Astrocyte of the cerebellum (primary cell): ENCODE measurements around the gene PRKG1.
"Not testable (repeated sequence)": the region's sequence is repeated elsewhere in the genome, so short reads cannot be mapped to it uniquely, and the experiment has no call there.

Source experiments
- DNase-seq: peaks from one replicate; pipeline ENCODE4 v3.0.0-alpha.2; 2011; ENCODE audit warnings: low read depth
- H3K4me3 ChIP-seq: 2 replicates; pipeline ENCODE4 v1.5.1; 2011; ENCODE audit warnings: mild to moderate bottlenecking, low read depth, low read length, moderate library complexity
- in situ Hi-C: cut with HindIII; loops from 2 replicates; pipeline ENCODE4 v1.10.0; 2017; ENCODE audit warnings: low sequenced_read_pairs
- TF ChIP-seq, protein P1 (sequence below): IDR thresholded peaks from 2 replicates; pipeline ENCODE4 v1.5.1; 2012; ENCODE audit warnings: low read length, low read depth, moderate library complexity, mild to moderate bottlenecking; ENCODE audit errors: missing control alignments

The PRKG1 gene

GRCh38 chr10:51273574-51273973, 199.3 kb downstream of the PRKG1 start:
- DNase-seq: no peak
- H3K4me3 ChIP-seq: no peak overlapping the region
- TF ChIP-seq, protein P1, sequence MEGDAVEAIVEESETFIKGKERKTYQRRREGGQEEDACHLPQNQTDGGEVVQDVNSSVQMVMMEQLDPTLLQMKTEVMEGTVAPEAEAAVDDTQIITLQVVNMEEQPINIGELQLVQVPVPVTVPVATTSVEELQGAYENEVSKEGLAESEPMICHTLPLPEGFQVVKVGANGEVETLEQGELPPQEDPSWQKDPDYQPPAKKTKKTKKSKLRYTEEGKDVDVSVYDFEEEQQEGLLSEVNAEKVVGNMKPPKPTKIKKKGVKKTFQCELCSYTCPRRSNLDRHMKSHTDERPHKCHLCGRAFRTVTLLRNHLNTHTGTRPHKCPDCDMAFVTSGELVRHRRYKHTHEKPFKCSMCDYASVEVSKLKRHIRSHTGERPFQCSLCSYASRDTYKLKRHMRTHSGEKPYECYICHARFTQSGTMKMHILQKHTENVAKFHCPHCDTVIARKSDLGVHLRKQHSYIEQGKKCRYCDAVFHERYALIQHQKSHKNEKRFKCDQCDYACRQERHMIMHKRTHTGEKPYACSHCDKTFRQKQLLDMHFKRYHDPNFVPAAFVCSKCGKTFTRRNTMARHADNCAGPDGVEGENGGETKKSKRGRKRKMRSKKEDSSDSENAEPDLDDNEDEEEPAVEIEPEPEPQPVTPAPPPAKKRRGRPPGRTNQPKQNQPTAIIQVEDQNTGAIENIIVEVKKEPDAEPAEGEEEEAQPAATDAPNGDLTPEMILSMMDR: no peak
- in situ Hi-C loops: no loop called here

DNA sequence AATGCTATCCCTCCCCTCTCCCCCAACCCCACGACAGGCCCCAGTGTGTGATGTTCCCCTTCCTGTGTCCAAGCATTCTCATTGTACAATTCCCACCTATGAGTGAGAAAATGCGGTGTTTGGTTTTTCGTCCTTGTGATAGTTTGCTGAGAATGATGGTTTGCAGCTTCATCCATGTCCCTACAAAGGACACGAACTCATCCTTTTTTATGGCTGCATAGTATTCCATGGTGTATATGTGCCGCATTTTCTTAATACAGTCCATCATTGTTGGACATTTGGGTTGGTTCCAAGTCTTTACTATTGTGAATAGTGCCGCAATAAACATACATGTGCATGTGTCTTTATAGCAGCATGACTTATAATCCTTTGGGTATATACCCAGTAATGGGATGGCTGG, 201.8 kb downstream of the PRKG1 start:
- in situ Hi-C loops, DNase-seq, H3K4me3 ChIP-seq: not testable (repeated sequence)

- H3K4me3 ChIP-seq, DNase-seq, in situ Hi-C loops: not testable (repeated sequence)
Observed at GRCh38 chr10:51281387-51281786, 207.1 kb downstream of the PRKG1 start.

DNA sequence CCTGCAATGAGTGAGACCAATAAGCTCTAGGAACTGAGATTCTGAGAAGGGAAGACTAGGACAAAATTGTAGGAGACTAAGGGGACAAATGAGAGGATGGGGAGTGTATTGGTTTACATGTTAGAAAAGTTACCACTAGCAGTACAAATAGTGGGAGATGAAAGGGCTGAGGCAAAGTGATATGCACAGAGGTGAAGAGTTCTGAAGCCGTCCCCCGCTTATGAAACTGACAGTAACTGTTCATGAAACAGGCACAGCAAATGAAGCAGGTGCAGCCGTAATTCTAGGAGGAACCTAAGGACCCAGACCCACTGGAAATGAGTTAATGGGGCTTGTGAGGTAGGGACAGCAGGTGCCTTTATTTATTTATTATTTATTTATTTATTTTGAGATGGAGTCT, 211.3 kb downstream of the PRKG1 start:
- TF ChIP-seq, protein P1: no peak
- in situ Hi-C loops: no loop called here
- H3K4me3 ChIP-seq: no peak overlapping the region
- DNase-seq: no peak

- H3K4me3 ChIP-seq: no peak overlapping the region
- DNase-seq: no peak
- TF ChIP-seq, protein P1: no peak
- in situ Hi-C loops: no loop called here
Observed at GRCh38 chr10:51288511-51288910, 214.2 kb downstream of the PRKG1 start.

GRCh38 chr10:51289519-51289918, 215.2 kb downstream of the PRKG1 start:
- no peak for DNase-seq
- TF ChIP-seq, protein P1: no peak
- no peak overlapping the region for H3K4me3 ChIP-seq
- in situ Hi-C loops: no loop called here

GRCh38 chr10:51291961-51292360, 217.7 kb downstream of the PRKG1 start:
- no peak overlapping the region for H3K4me3 ChIP-seq
- TF ChIP-seq, protein P1: no peak
- in situ Hi-C loops: no loop called here
- no peak for DNase-seq

DNA sequence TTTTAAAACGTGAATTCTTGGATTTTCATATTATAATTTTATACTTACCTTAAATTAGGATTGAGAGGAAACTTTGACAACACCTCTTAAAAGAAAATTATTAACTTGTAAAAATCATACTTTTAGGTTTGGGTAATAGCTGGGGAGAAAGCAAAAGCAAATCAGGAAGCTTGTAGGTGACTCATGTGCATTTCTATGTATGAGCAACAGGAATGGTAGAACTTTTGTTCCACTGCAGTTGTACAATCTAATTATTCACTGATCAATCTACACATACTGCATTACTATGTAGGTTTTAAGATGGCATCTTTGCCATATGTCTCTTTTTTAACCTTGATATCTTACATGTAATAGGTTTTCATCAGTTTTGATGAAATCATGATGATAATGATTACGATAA, 223.2 kb downstream of the PRKG1 start:
- no peak overlapping the region for H3K4me3 ChIP-seq
- in situ Hi-C loops: loop anchor here (5.0 kb wide), 1 partner anchor 35 kb away; no protein-coding TSS in a partner anchor
- TF ChIP-seq, protein P1: no peak
- DNase-seq: no peak
